ENCODE results near the gene CINP. TPM values are rescaled to one million over a fixed set of nuclear protein-coding genes. Genes with fewer than 3 reads are reported as not detected.

Gene CINP
- total and polyA plus RNA-seq, 4 experiments from 2014 or later, result 31.3 to 37.7 (median 31.9) TPM

DNA sequence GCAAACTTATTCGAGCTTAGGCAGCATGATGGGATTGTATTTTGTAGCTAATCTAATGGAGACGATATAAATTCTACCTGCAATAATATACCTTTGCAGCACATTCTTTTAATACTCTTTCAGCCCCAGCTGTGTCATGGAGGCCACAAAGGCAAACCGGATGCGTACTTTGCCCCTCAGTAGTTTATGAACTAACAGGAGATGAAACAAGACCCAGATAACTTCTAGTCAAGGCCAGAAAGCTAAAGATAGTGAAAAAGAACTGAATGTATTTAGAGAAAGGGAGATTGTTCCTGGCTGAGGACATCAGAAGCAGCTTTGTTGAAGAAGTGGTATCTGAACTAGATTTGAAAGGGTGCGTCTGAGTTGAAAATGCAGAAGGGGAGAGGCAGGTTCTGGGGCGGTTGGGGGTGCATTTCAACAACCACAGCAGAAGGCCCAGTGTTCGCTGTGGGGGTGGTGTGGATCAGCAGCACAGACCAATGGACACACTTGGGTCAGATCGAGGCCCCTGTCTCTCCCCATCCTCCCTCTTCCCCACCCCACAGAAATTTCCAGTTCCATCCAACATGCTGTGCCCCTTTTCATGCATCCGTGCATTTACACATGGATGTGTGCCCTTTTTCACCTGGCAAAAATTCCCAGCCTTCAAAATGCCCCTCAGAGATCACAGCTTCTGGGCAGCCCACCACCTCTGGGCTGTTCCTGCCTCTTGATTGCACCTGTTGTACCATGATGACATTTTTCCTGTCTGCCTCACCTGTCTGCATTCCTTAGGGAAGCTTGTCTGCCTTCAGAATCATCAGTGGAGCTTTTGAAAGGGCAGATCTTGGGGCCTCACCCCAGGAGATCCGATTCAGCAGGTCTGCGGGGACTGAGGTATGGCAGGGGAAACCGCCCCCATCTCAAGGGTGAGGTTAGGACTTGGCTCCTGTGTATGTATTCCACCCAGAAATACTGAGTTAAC is 41.0 kb downstream of the CINP start:
- CTCF ChIA-PET (ENCODE audit: partially characterized antibody), result interaction anchor here (0.6 to 1.7 kb wide), 3 partner anchors 45 to 363 kb away, joined by 3 to 4 read pairs (median 3); no protein-coding TSS in a partner anchor
- peaks cover 2 to 4% of the 10 kb centered on the region in 2 donors for H3K27me3 Mint-ChIP-seq
- peaks cover 8 to 18% of the 10 kb centered on the region in 2 donors for H3K36me3 Mint-ChIP-seq
- Histone ChIP-seq H3K4me3 (ENCODE audit: low read length in 2 of 2) (no peak overlapping the region), H3K4me1 (ENCODE audit: insufficient read depth, low read length) (peaks cover 35% of the 10 kb centered on the region), H3K9me3 (ENCODE audit: control insufficient read depth in 1 of 2, low read length in 2 of 2) (no peaks in the 10 kb centered on the region), H3K27me3 (ENCODE audit: insufficient read depth, low read length) (no peaks in the 10 kb centered on the region), H3K36me3 (ENCODE audit: insufficient read depth, low read length) (peaks cover 4% of the 10 kb centered on the region), H3K27ac (ENCODE audit: low read depth, low read length) (no peak overlapping the region)
- intact Hi-C loops (cut with micrococcal nuclease), result no loop called here
- no peak for DNase-seq
- peak overlapping the region in 4 of 8 donors; percentile 1 to 30 (median 23) for H3K4me3 Mint-ChIP-seq
- POLR2A ChIA-PET (ENCODE audit: partially characterized antibody), result interaction anchor here (1.1 to 1.7 kb wide), 3 partner anchors 8 to 42 kb away, joined by 3 read pairs; partner anchors contain the start of genes CINP and TECPR2
- peaks cover 0 to 9% (median 0%) of the 10 kb centered on the region in 8 donors for H3K9me3 Mint-ChIP-seq
- peaks cover 25 to 54% (median 39%) of the 10 kb centered on the region in 4 donors for H3K4me1 Mint-ChIP-seq
- peak overlapping the region in 6 of 7 donors; percentile 2 to 100 (median 60) for H3K27ac Mint-ChIP-seq

DNA sequence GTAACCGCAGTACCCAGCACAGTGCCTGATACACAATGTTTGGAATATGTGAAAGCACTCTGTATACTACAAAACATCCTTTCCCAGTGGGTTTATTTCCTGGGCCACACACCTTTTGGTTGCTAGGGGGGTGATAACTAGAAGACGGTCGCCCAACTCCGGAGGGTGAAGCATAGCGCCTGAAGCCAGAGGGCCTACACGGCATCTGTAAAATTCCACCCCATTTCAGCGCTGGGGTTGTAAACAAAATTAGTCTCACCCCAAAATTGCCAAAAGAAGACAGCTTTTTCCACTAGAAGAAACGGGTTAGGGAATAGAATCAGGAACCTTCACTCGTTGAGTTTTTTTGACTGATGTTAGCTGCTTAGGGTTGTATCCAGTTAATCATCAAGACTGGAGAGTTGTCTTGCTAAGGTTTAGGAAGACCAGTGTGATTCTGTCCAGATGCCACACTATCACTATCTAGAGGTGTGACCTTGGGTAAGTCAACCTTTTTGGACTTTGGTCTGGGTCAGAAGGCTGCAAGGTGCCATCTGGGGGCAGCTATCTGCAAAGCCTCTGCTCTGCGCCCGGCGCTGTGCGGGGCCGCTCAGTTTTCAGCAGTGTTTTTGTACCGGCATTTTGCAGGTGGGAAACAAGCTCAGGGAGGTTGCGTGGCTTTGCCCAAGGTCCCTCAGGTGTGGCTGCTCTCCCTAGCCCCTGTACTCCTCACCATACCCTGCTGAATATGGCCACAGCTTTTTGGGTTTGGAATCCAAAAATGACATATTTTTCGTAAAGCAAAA is 41.8 kb downstream of the CINP start:
- peaks cover 27 to 60% (median 44%) of the 10 kb centered on the region in 4 donors for H3K4me1 Mint-ChIP-seq
- DNase-seq, result no peak
- H3K27me3 ChIP-seq (ENCODE audit: insufficient read depth, low read length), result no peaks in the 10 kb centered on the region
- H3K36me3 Mint-ChIP-seq, result peaks cover 2 to 18% of the 10 kb centered on the region in 2 donors
- ChIA-PET CTCF (ENCODE audit: partially characterized antibody) (interaction anchor here (0.6 to 1.7 kb wide), 4 partner anchors 14 to 362 kb away, joined by 3 to 4 read pairs (median 4); no protein-coding TSS in a partner anchor), POLR2A (ENCODE audit: partially characterized antibody) (interaction anchor here (1.2 to 4.6 kb wide), 5 partner anchors 9 to 372 kb away, joined by 3 to 24 read pairs (median 5); partner anchors contain the start of genes CINP, MOK and TECPR2)
- intact Hi-C loops (cut with micrococcal nuclease), result no loop called here
- peak overlapping the region in 6 of 7 donors; percentile 88 to 100 (median 96) for H3K27ac Mint-ChIP-seq
- peak overlapping the region; percentile 87 to 92 (median 91) for H3K4me3 Mint-ChIP-seq
- no peaks in the 10 kb centered on the region for H3K36me3 ChIP-seq (ENCODE audit: insufficient read depth, low read length)
- peak overlapping the region; percentile 71 for H3K27ac ChIP-seq (ENCODE audit: low read depth, low read length)
- no peaks in the 10 kb centered on the region for H3K9me3 ChIP-seq (ENCODE audit: control insufficient read depth in 1 of 2, low read length in 2 of 2)
- H3K27me3 Mint-ChIP-seq, result peaks cover 3 to 9% of the 10 kb centered on the region in 2 donors
- H3K4me1 ChIP-seq (ENCODE audit: insufficient read depth, low read length), result peaks cover 43% of the 10 kb centered on the region
- peak overlapping the region in 1 of 2 donors; percentile 99 for H3K4me3 ChIP-seq (ENCODE audit: low read length in 2 of 2)
- H3K9me3 Mint-ChIP-seq, result peaks cover 0 to 12% (median 0%) of the 10 kb centered on the region in 8 donors

DNA sequence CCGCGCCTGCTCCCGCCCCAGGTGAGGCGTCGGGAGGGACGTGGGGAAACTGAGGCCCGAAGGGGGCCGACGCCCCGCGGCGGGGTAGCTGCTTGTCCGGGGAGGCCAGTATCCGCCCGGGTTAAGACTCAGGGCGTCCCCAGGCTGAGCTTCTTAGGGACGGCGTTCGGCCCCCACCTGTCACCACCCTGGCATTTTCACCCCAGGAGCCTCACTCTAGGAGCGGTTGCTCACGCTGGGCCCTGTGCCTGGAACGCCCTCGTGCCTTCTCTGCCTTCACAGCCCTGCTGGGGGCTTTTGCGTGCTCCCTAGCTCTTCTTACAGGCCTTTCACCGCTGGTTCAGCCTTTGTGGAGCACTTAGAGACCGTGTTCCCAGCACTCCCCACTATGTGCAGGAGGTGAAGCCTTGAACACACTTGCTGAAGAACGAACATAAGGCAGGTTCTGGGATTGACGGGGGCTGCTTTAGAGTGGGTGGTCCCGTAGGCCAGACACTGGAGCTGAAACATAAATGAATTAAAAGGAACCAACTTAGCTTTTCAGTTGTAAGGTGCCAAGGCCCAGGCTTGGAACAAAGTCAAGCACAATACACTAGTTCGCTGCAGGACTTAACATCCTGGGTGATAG is 42.5 kb downstream of the CINP start:
- peak in 4 of 5 donors; percentile 44 to 69 (median 47) for DNase-seq
- Histone ChIP-seq H3K4me1 (ENCODE audit: insufficient read depth, low read length) (peaks cover 45% of the 10 kb centered on the region), H3K9me3 (ENCODE audit: control insufficient read depth in 1 of 2, low read length in 2 of 2) (no peaks in the 10 kb centered on the region), H3K36me3 (ENCODE audit: insufficient read depth, low read length) (no peaks in the 10 kb centered on the region), H3K4me3 (ENCODE audit: low read length in 2 of 2) (peak overlapping the region; percentile 19 to 99), H3K27ac (ENCODE audit: low read depth, low read length) (peak overlapping the region; percentile 71), H3K27me3 (ENCODE audit: insufficient read depth, low read length) (no peaks in the 10 kb centered on the region)
- POLR2A ChIA-PET (ENCODE audit: partially characterized antibody), result interaction anchor here (0.9 to 4.6 kb wide), 8 partner anchors 12 to 371 kb away, joined by 3 to 24 read pairs (median 5); partner anchors contain the start of genes CINP, MOK and TECPR2
- CTCF ChIA-PET (ENCODE audit: partially characterized antibody), result interaction anchor here (1.4 to 1.7 kb wide), 2 partner anchors 15 to 196 kb away, joined by 4 read pairs; no protein-coding TSS in a partner anchor
- H3K4me3 Mint-ChIP-seq, result peak overlapping the region; percentile 87 to 92 (median 91)
- H3K9me3 Mint-ChIP-seq, result peaks cover 0 to 12% (median 0%) of the 10 kb centered on the region in 8 donors
- peaks cover 27 to 67% (median 44%) of the 10 kb centered on the region in 4 donors for H3K4me1 Mint-ChIP-seq
- peaks cover 3 to 9% of the 10 kb centered on the region in 2 donors for H3K27me3 Mint-ChIP-seq
- intact Hi-C loops (cut with micrococcal nuclease), result no loop called here
- peaks cover 0 to 18% of the 10 kb centered on the region in 2 donors for H3K36me3 Mint-ChIP-seq
- peak overlapping the region; percentile 88 to 100 (median 95) for H3K27ac Mint-ChIP-seq

DNA sequence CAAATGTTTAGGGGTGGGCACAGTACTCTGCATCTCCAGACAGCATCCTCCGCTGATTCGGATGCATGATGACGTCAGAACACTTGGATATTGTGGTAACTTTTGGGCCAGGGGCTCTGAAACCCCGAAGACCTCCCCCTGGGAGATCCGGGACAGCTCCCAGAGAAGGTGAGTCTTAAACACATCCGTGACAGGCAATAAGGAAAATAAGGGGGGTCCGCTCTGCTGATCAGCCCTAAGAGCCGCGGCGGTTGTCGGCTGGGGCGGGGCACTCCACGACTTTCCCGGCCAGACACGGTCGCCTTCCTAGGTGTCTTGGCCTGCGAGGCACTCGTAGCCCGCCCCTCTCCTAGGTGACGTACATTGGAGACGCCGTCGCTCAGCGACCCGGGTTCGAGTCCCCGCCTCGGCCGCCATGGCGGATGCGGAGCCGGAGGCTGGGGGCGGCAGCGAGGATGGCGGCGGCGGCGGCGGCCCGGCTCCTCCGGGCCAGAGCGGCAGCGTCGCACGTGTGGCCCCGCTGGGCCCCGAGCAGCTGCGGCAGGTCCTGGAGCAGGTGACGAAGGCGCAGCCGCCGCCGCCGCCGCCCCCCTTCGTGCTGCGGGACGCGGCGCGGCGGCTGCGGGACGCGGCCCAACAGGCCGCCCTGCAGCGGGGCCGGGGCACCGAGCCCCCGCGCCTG is 43.2 kb downstream of the CINP start, which contains the start of gene ZNF839:
TSS of gene ZNF839 (plus strand) at position 396 of the 682 bp plus-strand sequence. CDS start at position 416, 20 bp downstream.
- Histone ChIP-seq H3K4me1 (ENCODE audit: insufficient read depth, low read length) (peaks cover 49% of the 10 kb centered on the region), H3K27me3 (ENCODE audit: insufficient read depth, low read length) (no peaks in the 10 kb centered on the region), H3K9me3 (ENCODE audit: control insufficient read depth in 1 of 2, low read length in 2 of 2) (no peaks in the 10 kb centered on the region), H3K36me3 (ENCODE audit: insufficient read depth, low read length) (no peaks in the 10 kb centered on the region), H3K27ac (ENCODE audit: low read depth, low read length) (peak within 1 kb of the TSS; percentile 71), H3K4me3 (ENCODE audit: low read length in 2 of 2) (peak within 1 kb of the TSS; percentile 90 to 99)
- Mint-ChIP-seq H3K36me3 (peaks cover 0 to 19% of the 10 kb centered on the region in 2 donors), H3K27ac (peak within 1 kb of the TSS; percentile 96 to 100 (median 99)), H3K9me3 (peaks cover 0 to 12% (median 0%) of the 10 kb centered on the region in 8 donors), H3K4me1 (peaks cover 29 to 74% (median 48%) of the 10 kb centered on the region in 4 donors), H3K4me3 (peak within 1 kb of the TSS; percentile 95 to 99 (median 96)), H3K27me3 (peaks cover 3 to 9% of the 10 kb centered on the region in 2 donors)
- intact Hi-C loops (cut with micrococcal nuclease), result loop anchor here (1.0 to 5.0 kb wide), 5 partner anchors 15 to 372 kb away; partner anchors contain the start of genes CINP, MOK, RCOR1 and TECPR2
- POLR2A ChIA-PET (ENCODE audit: partially characterized antibody), result interaction anchor here (0.7 to 4.6 kb wide), 13 partner anchors 12 to 371 kb away, joined by 3 to 24 read pairs (median 4); partner anchors contain the start of genes CINP, HSP90AA1, MOK and TECPR2
- DNase-seq, result peak; percentile 91 to 95 (median 92)
- CTCF ChIA-PET (ENCODE audit: partially characterized antibody), result interaction anchor here (0.9 to 1.7 kb wide), 5 partner anchors 14 to 205 kb away, joined by 3 to 5 read pairs (median 4); partner anchors contain the start of gene MOK

DNA sequence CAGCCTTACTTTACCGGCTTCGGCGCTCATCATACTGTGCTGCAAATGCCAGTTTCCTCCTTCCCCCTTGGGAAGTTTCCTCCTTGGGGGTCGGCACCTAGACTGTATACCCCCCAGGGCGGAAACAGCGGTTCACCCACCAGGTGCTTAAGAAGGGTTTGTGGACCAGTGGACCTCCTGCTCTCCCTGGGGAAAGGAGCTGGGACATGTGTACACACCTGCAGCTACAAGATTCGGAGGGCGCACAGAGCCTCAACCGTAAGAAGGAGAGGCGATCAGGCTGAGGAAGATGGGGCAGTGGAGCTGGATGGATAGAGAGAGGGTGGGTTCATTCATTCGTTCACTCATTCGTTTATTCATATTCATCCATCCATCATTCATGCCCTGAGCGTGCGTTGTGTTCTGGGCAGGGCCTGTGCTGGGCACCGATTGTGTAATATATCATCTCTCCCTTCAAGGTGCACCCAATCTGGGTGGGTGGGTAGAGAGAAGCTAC is 43.9 kb downstream of the CINP start:
- DNase-seq, result no peak
- H3K27ac ChIP-seq (ENCODE audit: low read depth, low read length), result peak overlapping the region; percentile 71
- peaks cover 0 to 22% of the 10 kb centered on the region in 2 donors for H3K36me3 Mint-ChIP-seq
- H3K4me3 Mint-ChIP-seq, result peak overlapping the region; percentile 95 to 99 (median 96)
- H3K9me3 Mint-ChIP-seq, result peaks cover 0 to 12% (median 0%) of the 10 kb centered on the region in 8 donors
- H3K27me3 Mint-ChIP-seq, result peaks cover 4 to 9% of the 10 kb centered on the region in 2 donors
- H3K27ac Mint-ChIP-seq, result peak overlapping the region; percentile 96 to 100 (median 99)
- no peaks in the 10 kb centered on the region for H3K9me3 ChIP-seq (ENCODE audit: control insufficient read depth in 1 of 2, low read length in 2 of 2)
- H3K36me3 ChIP-seq (ENCODE audit: insufficient read depth, low read length), result no peaks in the 10 kb centered on the region
- intact Hi-C loops (cut with micrococcal nuclease), result loop anchor here (1.0 to 5.0 kb wide), 5 partner anchors 14 to 372 kb away; partner anchors contain the start of genes CINP, MOK, RCOR1 and TECPR2
- ChIA-PET CTCF (ENCODE audit: partially characterized antibody) (interaction anchor here (0.9 kb wide), 3 partner anchors 13 to 206 kb away, joined by 3 to 5 read pairs (median 4); partner anchors contain the start of gene MOK), POLR2A (ENCODE audit: partially characterized antibody) (interaction anchor here (0.7 to 4.6 kb wide), 10 partner anchors 11 to 370 kb away, joined by 3 to 24 read pairs (median 4); partner anchors contain the start of genes CINP, HSP90AA1, MOK and TECPR2)
- H3K4me1 Mint-ChIP-seq, result peaks cover 32 to 80% (median 53%) of the 10 kb centered on the region in 4 donors
- peak overlapping the region; percentile 90 to 99 for H3K4me3 ChIP-seq (ENCODE audit: low read length in 2 of 2)
- H3K4me1 ChIP-seq (ENCODE audit: insufficient read depth, low read length), result peaks cover 54% of the 10 kb centered on the region
- no peaks in the 10 kb centered on the region for H3K27me3 ChIP-seq (ENCODE audit: insufficient read depth, low read length)
